Hepatocyte (in vitro differentiated cells): ENCODE results near the gene LILRA2.
"Not testable (repeated sequence)": the region's sequence is repeated elsewhere in the genome, so short reads cannot be mapped to it uniquely, and the experiment has no call there.

Source experiments
- EZH2phosphoT487 ChIP-seq: fragments of 200-600 bp; sonication (generic); IDR thresholded peaks from one replicate; pipeline ENCODE4 v1.6.1; 2018; ENCODE audit warnings: antibody characterized with exemption, mild to moderate bottlenecking, low read depth, moderate library complexity; ENCODE audit not compliant: unreplicated experiment, severe bottlenecking
- TF ChIP-seq, protein P1 (sequence below): fragments of 200-600 bp; sonication (generic); IDR thresholded peaks from 2 replicates; pipeline ENCODE4 v1.5.1; 2016; ENCODE audit warnings: antibody characterized with exemption, mild to moderate bottlenecking; ENCODE audit not compliant: poor library complexity

DNA sequence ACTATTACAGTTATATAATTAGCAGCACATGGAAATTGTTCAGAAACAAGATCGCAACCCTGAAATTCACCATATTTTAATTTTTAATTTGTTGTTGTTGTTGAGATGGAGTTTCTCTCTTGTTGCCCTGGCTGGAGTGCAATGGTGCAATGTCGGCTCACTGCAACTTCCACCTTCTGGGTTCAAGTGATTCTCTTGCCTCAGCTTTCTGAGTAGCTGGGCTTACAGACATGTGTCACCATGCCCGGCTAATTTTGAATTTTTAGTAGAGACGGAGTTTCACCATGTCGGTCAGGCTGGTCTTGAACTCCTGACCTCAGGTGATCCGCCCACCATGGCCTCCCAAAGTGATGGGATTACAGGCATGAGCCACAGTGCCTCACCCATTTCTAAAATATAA lies 10.4 kb upstream of the LILRA2 start:
- TF ChIP-seq, protein P1, sequence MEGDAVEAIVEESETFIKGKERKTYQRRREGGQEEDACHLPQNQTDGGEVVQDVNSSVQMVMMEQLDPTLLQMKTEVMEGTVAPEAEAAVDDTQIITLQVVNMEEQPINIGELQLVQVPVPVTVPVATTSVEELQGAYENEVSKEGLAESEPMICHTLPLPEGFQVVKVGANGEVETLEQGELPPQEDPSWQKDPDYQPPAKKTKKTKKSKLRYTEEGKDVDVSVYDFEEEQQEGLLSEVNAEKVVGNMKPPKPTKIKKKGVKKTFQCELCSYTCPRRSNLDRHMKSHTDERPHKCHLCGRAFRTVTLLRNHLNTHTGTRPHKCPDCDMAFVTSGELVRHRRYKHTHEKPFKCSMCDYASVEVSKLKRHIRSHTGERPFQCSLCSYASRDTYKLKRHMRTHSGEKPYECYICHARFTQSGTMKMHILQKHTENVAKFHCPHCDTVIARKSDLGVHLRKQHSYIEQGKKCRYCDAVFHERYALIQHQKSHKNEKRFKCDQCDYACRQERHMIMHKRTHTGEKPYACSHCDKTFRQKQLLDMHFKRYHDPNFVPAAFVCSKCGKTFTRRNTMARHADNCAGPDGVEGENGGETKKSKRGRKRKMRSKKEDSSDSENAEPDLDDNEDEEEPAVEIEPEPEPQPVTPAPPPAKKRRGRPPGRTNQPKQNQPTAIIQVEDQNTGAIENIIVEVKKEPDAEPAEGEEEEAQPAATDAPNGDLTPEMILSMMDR = not testable (repeated sequence)
- not testable (repeated sequence) for TF ChIP-seq EZH2phosphoT487
